PFSK-1 (cell line): ENCODE measurements around the gene QPCT. TPM values are rescaled to one million over a fixed set of nuclear protein-coding genes. Genes with fewer than 3 reads are reported as not detected.

Source experiments
- FOXP2 ChIP-seq: optimal IDR thresholded peaks from 2 replicates; pipeline ENCODE3; 2011; ENCODE audit warnings: borderline replicate concordance, control low read depth, inconsistent platforms; ENCODE audit not compliant: insufficient read depth; ENCODE audit errors: extremely low read length, extremely low read depth
- POLR2AphosphoS5 ChIP-seq: IDR thresholded peaks from 2 replicates; pipeline ENCODE4 v1.6.1; 2012; ENCODE audit warnings: low read depth, mild to moderate bottlenecking, control low read depth, low read length, moderate library complexity
- REST ChIP-seq, 2 experiments: IDR thresholded peaks; 2 replicates each; pipeline versions ENCODE4 v1.6.1 to v1.8.0; 2011 to 2012; ENCODE audit warnings: low read depth in 2 of 2, low read length in 2 of 2, control low read depth in 1 of 2, inconsistent platforms in 1 of 2, mild to moderate bottlenecking in 1 of 2, moderate library complexity in 1 of 2; ENCODE audit not compliant: insufficient read depth in 1 of 2
- SIN3A ChIP-seq: IDR thresholded peaks from 2 replicates; pipeline ENCODE4 v1.6.1; 2012; ENCODE audit warnings: mild to moderate bottlenecking, low read length, moderate library complexity, borderline replicate concordance; ENCODE audit not compliant: insufficient read depth
- TAF1 ChIP-seq: IDR thresholded peaks from 2 replicates; pipeline ENCODE4 v1.6.1; 2012; ENCODE audit warnings: low read length, control low read depth, borderline replicate concordance; ENCODE audit not compliant: insufficient read depth
- polyA plus RNA-seq: library from polyadenylated mRNA; unstranded; fragments of >200 nt; gene quantifications from one replicate; pipeline ENCODE4 v1.2.1, GENCODE V29; 2012; ENCODE audit warnings: low read depth, missing spikeins; ENCODE audit not compliant: insufficient read length

The QPCT gene
- not detected for polyA plus RNA-seq

GRCh38 chr2:37344453-37345361 is at the start of gene QPCT:
TSS of gene QPCT (plus strand) at chr2:37344630. CDS start at chr2:37344732, 102 bp downstream.
- no peak for TF ChIP-seq FOXP2
- TF ChIP-seq POLR2AphosphoS5 = no peak
- TF ChIP-seq REST (IDR thresholded peaks at IDR 0.05; ENCODE audit: insufficient read depth in 1 of 2, low read depth in 2 of 2, low read length in 2 of 2) = no peak
- TF ChIP-seq TAF1 = no peak
- no peak for TF ChIP-seq SIN3A

- TF ChIP-seq REST (IDR thresholded peaks at IDR 0.05; ENCODE audit: insufficient read depth in 1 of 2, low read depth in 2 of 2, low read length in 2 of 2) (no peak), SIN3A (no peak), FOXP2 (no peak), POLR2AphosphoS5 (no peak), TAF1 (no peak)
These were observed 48.9 kb upstream of the QPCT start for GRCh38 chr2:37295469-37296073.

- TF ChIP-seq TAF1 (no peak), POLR2AphosphoS5 (no peak), REST (IDR thresholded peaks at IDR 0.05; ENCODE audit: insufficient read depth in 1 of 2, low read depth in 2 of 2, low read length in 2 of 2) (no peak), FOXP2 (no peak), SIN3A (no peak)
These were observed 46.8 kb upstream of the QPCT start for GRCh38 chr2:37297632-37298031.

DNA sequence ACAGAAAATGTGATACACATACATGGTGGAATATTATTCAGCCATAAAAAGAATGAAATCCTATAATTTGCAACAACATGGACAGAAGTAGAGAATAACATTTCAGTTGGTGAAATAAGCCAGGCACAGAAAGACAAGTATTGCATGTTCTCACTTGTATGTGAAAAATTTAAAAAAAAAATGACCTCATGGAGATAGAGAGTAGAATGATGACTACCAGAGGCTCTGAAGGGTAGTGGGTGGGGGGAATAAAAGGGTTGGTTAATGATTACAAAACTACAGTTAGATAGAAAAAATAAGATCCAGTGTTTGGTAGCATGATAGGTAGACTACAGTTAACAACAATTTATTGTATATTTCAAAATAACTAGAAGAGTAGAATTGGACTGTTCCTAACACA is 44.3 kb upstream of the QPCT start:
- TF ChIP-seq SIN3A (no peak), FOXP2 (no peak), POLR2AphosphoS5 (no peak), REST (IDR thresholded peaks at IDR 0.05; ENCODE audit: insufficient read depth in 1 of 2, low read depth in 2 of 2, low read length in 2 of 2) (no peak), TAF1 (no peak)
